Mucosa of descending colon (tissue), 3 donors: ENCODE data around the gene TMEM232. TPM values are rescaled to one million over a fixed set of nuclear protein-coding genes. Genes with fewer than 3 reads are reported as not detected.

Source experiments
- ATAC-seq: fragments of 200-7000 bp; cut with Tn5 transposase; one replicate; pipeline ENCODE4 v1.9.1; 2020; ENCODE audit warnings: mild to moderate bottlenecking, moderate library complexity
- DNase-seq, 3 donors: peaks; one replicate each; pipeline ENCODE4 v3.0.0-alpha.2; 2020
- H3K36me3 ChIP-seq: fragments of 200-600 bp; one replicate; pipeline ENCODE4 v1.8.0; 2021; ENCODE audit warnings: low read depth, mild to moderate bottlenecking
- H3K4me1 ChIP-seq: fragments of 200-600 bp; one replicate; pipeline ENCODE4 v1.8.0; 2021; ENCODE audit warnings: low read depth, mild to moderate bottlenecking
- H3K4me3 ChIP-seq: fragments of 200-600 bp; one replicate; pipeline ENCODE4 v1.8.0; 2021; ENCODE audit warnings: mild to moderate bottlenecking
- H3K9me3 ChIP-seq: fragments of 200-600 bp; one replicate; pipeline ENCODE4 v1.8.0; 2021; ENCODE audit warnings: mild to moderate bottlenecking
- intact Hi-C, 2 donors: fragments of 100-400 bp; cut with DNase I in 1 of 2; cut with micrococcal nuclease in 1 of 2; formaldehyde crosslinking; loops; one replicate each; pipeline versions ENCODE4 v1.11.0 to v1.11.1; 2022; cut with DNase I, micrococcal nuclease
- total RNA-seq, 3 donors: library from RNA; stranded (reverse); fragmentation: NEBNext Ultra II Directional in 2 of 3; extraction: Animal tissue kit (Norgen Biotek cat#: 25700) in 2 of 3; gene quantifications; one replicate each; pipeline versions ENCODE4 v1.2.1 to v1.2.4, GENCODE V29; 2021 to 2023
- TF ChIP-seq, protein P1 (sequence below): fragments of 200-600 bp; IDR thresholded peaks from one replicate; pipeline ENCODE4 v1.8.0; 2022; ENCODE audit warnings: antibody characterized with exemption, mild to moderate bottlenecking
- donor health status: DM: no; HTN: no; CAD: no; lungs with moderate emphysema.
- donor health status: DM: no; HTN: no; CAD: no.
- donor health status: DM: no; HTN: yes; CAD: no.

Gene TMEM232
- total RNA-seq, 3 donors from 2014 or later = 1.0 to 3.9 (median 3.0) TPM

DNA sequence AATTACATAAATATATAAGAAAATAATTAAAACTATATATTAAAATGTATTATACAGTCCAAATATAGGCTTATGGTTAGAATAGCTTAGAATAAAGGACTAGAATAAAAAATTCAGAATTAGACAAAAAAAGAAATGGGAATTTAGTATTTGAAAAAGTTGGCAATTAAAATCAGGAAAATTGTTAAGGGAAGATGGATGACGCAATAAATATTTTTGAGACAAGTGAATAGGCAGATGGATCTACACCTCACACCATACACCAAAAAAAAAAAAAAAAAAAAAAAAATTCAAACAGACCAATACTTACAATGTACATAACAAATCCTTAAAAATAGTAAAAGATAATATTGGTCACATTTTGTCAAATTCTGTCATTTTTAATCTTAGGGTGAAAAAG is 200.7 kb downstream of the TMEM232 start:
- Histone ChIP-seq H3K4me3 (no peak overlapping the region), H3K36me3 (no peaks in the 10 kb centered on the region), H3K4me1 (no peaks in the 10 kb centered on the region), H3K9me3 (no peaks in the 10 kb centered on the region)
- intact Hi-C loops = no loop called here
- DNase-seq (no peak), ATAC-seq (no peak)
- TF ChIP-seq, protein P1, sequence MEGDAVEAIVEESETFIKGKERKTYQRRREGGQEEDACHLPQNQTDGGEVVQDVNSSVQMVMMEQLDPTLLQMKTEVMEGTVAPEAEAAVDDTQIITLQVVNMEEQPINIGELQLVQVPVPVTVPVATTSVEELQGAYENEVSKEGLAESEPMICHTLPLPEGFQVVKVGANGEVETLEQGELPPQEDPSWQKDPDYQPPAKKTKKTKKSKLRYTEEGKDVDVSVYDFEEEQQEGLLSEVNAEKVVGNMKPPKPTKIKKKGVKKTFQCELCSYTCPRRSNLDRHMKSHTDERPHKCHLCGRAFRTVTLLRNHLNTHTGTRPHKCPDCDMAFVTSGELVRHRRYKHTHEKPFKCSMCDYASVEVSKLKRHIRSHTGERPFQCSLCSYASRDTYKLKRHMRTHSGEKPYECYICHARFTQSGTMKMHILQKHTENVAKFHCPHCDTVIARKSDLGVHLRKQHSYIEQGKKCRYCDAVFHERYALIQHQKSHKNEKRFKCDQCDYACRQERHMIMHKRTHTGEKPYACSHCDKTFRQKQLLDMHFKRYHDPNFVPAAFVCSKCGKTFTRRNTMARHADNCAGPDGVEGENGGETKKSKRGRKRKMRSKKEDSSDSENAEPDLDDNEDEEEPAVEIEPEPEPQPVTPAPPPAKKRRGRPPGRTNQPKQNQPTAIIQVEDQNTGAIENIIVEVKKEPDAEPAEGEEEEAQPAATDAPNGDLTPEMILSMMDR = no peak

GRCh38 chr5:110517396-110517795 is 209.1 kb downstream of the TMEM232 start:
- intact Hi-C loops = no loop called here
- Histone ChIP-seq H3K4me3 (no peak overlapping the region), H3K36me3 (no peaks in the 10 kb centered on the region), H3K9me3 (no peaks in the 10 kb centered on the region), H3K4me1 (no peaks in the 10 kb centered on the region)
- TF ChIP-seq, protein P1 = no peak
- ATAC-seq (no peak), DNase-seq (no peak)

DNA sequence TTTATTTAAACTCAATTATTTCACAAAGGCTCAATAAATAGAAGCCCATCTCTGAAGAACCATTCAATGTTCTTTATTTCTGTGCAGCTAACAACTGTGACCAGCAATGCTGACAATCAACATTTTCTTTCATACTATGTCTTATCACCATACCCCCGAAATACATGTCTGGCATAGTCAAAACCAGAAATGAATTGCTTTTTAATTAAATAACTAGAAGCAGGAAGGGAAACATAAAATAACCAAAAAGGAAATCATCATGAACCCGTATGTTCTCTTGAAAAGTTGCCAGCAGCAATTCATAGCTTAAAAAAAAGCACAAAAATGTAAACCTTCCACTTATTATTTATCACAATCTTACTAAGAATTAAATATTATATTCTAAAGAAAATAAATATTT is 212.4 kb downstream of the TMEM232 start:
- TF ChIP-seq, protein P1 = no peak
- Histone ChIP-seq H3K36me3 (no peaks in the 10 kb centered on the region), H3K4me3 (no peak overlapping the region), H3K9me3 (no peaks in the 10 kb centered on the region), H3K4me1 (no peaks in the 10 kb centered on the region)
- intact Hi-C loops = no loop called here
- DNase-seq = no peak
- no peak for ATAC-seq

DNA sequence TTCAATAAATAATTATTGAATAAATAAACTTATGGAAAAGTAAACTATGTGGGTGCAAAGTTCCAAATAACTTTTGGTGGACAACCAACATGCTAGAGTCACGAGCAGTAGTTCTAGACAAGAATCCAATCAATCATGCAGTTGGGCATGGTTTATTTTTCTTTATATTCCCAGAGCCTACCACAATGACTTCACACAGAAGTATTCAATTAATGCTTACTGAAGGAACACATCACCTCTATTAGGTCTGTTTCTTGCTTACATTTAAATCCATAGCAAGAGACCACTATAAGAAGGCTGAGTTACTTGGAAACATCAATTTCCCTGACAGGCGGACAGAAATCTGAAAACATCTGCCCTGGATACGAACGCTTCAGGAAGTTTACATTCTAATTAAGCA is 214.2 kb downstream of the TMEM232 start:
- DNase-seq (no peak), ATAC-seq (no peak)
- no peaks in the 10 kb centered on the region for H3K4me1 ChIP-seq
- TF ChIP-seq, protein P1 = no peak
- intact Hi-C loops = no loop called here
- H3K9me3 ChIP-seq = no peaks in the 10 kb centered on the region
- H3K36me3 ChIP-seq = no peaks in the 10 kb centered on the region
- no peak overlapping the region for H3K4me3 ChIP-seq

DNA sequence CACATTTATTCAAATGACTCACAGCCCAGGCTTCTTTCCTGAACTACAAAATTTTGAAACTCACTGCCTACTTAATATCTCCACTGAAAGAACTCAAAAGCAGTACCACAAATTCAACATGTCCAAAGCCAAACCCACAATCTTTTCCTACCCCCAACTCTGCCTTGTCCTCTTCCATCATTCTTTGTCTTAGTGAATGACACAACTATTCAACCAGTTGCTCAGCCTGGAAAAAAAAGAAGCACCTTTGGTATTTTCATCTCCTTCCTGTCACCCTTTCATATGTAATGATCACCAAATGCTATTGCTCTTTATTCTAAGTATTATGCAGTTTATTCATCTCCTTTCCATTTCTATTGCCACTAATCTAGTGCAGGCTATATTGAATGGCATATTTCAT is 216.3 kb downstream of the TMEM232 start:
- TF ChIP-seq, protein P1 = no peak
- H3K9me3 ChIP-seq = no peaks in the 10 kb centered on the region
- no peaks in the 10 kb centered on the region for H3K36me3 ChIP-seq
- no peak overlapping the region for H3K4me3 ChIP-seq
- H3K4me1 ChIP-seq = no peaks in the 10 kb centered on the region
- intact Hi-C loops = no loop called here
- DNase-seq (no peak), ATAC-seq (no peak)

DNA sequence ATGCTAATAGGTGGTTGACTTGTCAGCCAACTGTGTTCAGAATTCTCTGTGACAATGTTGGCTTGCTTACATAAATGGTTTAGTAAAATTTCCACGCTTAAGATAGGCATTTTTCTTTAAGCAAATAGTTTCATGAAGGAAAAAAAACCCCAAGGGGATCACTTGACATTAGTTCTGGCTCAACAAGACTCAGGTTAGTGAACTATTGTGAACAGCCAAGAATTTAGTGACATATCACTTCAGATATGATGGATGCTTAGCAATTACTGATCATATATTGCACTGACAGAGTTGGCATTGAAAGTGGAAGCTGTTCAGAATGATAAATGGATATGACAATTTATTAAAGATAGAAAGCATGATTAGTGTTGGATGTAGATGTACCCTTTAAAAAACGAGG is 218.5 kb downstream of the TMEM232 start:
- H3K4me3 ChIP-seq = no peak overlapping the region
- no peak for DNase-seq
- TF ChIP-seq, protein P1 = no peak
- intact Hi-C loops = no loop called here
- no peak for ATAC-seq
- no peaks in the 10 kb centered on the region for H3K36me3 ChIP-seq
- H3K4me1 ChIP-seq = no peaks in the 10 kb centered on the region
- no peaks in the 10 kb centered on the region for H3K9me3 ChIP-seq
